Measurements from ENCODE around the gene ASTN2. TPM values are rescaled to one million over a fixed set of nuclear protein-coding genes. Genes with fewer than 3 reads are reported as not detected.

Gene ASTN2
- polyA plus RNA-seq, 1 donor from 2014 or later: 6.8 TPM

DNA sequence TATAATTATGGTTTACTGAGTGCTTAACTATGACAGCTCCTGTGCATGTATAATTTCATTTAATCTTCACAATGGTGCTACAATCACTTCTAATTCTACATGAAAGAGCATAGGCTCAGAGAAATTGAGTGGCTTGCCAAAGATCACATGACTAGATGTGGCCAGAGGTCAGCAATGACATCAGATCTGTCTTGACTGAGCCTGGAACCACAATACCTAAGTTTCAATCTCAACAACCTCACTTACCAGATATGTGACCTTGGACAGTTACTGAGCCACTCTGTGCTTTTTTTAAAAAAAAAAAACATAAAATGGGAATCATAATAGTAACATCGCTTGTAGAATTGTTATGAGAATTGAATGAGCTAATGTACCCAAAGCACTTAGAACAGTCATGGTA, 597.1 kb downstream of the ASTN2 start:
- Histone ChIP-seq H4K20me1 (ENCODE audit: insufficient read depth) (no peaks in the 10 kb centered on the region), H3K4me3 (ENCODE audit: low read length) (no peak overlapping the region), H3F3A (ENCODE audit: insufficient read depth, low read length, poor library complexity, severe bottlenecking) (no peaks in the 10 kb centered on the region), H3K79me2 (replicated peaks; ENCODE audit: insufficient read depth, low read length) (no peaks in the 10 kb centered on the region), H3K27me3 (ENCODE audit: insufficient read depth, low read depth, low read length) (no peaks in the 10 kb centered on the region), H3K27ac (ENCODE audit: low read length) (no peak overlapping the region), H3K9ac (ENCODE audit: low read length) (no peak overlapping the region), H3K9me2 (ENCODE audit: insufficient read depth, low read length) (no peaks in the 10 kb centered on the region), H3K9me3 (ENCODE audit: low read length) (no peaks in the 10 kb centered on the region), H3K4me2 (ENCODE audit: low read length) (no peak overlapping the region), H2AFZ (ENCODE audit: low read depth, low read length) (no peak overlapping the region), H3K36me3 (ENCODE audit: insufficient read depth, low read length) (no peaks in the 10 kb centered on the region)
- TF ChIP-seq EZH2 (IDR thresholded peaks at IDR 0.05; ENCODE audit: borderline replicate concordance, insufficient read depth, low read length, poor library complexity, severe bottlenecking): no peak
- no peak for TF ChIP-seq EP300 (conservative IDR thresholded peaks at IDR 0.05; ENCODE audit: poor library complexity, severe bottlenecking)

DNA sequence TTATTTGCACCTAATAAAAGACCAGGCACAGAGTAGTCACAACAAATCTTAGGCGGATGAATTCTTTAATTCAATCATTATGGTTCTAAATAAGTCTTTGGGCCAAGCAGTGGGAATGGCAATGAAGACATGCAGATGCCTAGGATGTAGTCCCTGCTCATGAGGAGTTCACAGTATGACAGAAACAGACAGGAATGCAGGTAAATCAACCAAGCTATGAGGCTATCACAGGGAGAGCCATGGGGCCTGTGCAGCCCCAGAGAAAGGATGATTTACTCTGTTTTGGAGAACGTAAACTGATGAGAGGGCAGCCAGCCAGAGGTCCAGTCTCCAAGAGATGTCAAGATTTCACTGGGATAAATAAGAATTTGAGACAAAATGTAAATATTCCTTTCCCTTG, 598.4 kb downstream of the ASTN2 start:
- Histone ChIP-seq H3K9me2 (ENCODE audit: insufficient read depth, low read length) (no peaks in the 10 kb centered on the region), H3K9me3 (ENCODE audit: low read length) (no peaks in the 10 kb centered on the region), H3K9ac (ENCODE audit: low read length) (no peak overlapping the region), H4K20me1 (ENCODE audit: insufficient read depth) (no peaks in the 10 kb centered on the region), H3F3A (ENCODE audit: insufficient read depth, low read length, poor library complexity, severe bottlenecking) (no peaks in the 10 kb centered on the region), H3K27me3 (ENCODE audit: insufficient read depth, low read depth, low read length) (no peaks in the 10 kb centered on the region), H3K79me2 (replicated peaks; ENCODE audit: insufficient read depth, low read length) (no peaks in the 10 kb centered on the region), H3K4me2 (ENCODE audit: low read length) (no peak overlapping the region), H3K4me3 (ENCODE audit: low read length) (no peak overlapping the region), H2AFZ (ENCODE audit: low read depth, low read length) (no peak overlapping the region), H3K36me3 (ENCODE audit: insufficient read depth, low read length) (no peaks in the 10 kb centered on the region), H3K27ac (ENCODE audit: low read length) (no peak overlapping the region)
- TF ChIP-seq RAD21 (conservative IDR thresholded peaks at IDR 0.05): no peak
- no peak for TF ChIP-seq EP300 (conservative IDR thresholded peaks at IDR 0.05; ENCODE audit: poor library complexity, severe bottlenecking)
- TF ChIP-seq, protein P1, sequence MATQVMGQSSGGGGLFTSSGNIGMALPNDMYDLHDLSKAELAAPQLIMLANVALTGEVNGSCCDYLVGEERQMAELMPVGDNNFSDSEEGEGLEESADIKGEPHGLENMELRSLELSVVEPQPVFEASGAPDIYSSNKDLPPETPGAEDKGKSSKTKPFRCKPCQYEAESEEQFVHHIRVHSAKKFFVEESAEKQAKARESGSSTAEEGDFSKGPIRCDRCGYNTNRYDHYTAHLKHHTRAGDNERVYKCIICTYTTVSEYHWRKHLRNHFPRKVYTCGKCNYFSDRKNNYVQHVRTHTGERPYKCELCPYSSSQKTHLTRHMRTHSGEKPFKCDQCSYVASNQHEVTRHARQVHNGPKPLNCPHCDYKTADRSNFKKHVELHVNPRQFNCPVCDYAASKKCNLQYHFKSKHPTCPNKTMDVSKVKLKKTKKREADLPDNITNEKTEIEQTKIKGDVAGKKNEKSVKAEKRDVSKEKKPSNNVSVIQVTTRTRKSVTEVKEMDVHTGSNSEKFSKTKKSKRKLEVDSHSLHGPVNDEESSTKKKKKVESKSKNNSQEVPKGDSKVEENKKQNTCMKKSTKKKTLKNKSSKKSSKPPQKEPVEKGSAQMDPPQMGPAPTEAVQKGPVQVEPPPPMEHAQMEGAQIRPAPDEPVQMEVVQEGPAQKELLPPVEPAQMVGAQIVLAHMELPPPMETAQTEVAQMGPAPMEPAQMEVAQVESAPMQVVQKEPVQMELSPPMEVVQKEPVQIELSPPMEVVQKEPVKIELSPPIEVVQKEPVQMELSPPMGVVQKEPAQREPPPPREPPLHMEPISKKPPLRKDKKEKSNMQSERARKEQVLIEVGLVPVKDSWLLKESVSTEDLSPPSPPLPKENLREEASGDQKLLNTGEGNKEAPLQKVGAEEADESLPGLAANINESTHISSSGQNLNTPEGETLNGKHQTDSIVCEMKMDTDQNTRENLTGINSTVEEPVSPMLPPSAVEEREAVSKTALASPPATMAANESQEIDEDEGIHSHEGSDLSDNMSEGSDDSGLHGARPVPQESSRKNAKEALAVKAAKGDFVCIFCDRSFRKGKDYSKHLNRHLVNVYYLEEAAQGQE (IDR thresholded peaks at IDR 0.05; ENCODE audit: borderline replicate concordance): no peak
- TF ChIP-seq, protein P2, sequence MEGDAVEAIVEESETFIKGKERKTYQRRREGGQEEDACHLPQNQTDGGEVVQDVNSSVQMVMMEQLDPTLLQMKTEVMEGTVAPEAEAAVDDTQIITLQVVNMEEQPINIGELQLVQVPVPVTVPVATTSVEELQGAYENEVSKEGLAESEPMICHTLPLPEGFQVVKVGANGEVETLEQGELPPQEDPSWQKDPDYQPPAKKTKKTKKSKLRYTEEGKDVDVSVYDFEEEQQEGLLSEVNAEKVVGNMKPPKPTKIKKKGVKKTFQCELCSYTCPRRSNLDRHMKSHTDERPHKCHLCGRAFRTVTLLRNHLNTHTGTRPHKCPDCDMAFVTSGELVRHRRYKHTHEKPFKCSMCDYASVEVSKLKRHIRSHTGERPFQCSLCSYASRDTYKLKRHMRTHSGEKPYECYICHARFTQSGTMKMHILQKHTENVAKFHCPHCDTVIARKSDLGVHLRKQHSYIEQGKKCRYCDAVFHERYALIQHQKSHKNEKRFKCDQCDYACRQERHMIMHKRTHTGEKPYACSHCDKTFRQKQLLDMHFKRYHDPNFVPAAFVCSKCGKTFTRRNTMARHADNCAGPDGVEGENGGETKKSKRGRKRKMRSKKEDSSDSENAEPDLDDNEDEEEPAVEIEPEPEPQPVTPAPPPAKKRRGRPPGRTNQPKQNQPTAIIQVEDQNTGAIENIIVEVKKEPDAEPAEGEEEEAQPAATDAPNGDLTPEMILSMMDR (IDR thresholded peaks at IDR 0.05; ENCODE audit: poor library complexity, severe bottlenecking): no peak
- TF ChIP-seq TAF1 (IDR thresholded peaks at IDR 0.05; ENCODE audit: low read depth): no peak
- no peak for TF ChIP-seq SMC3 (conservative IDR thresholded peaks at IDR 0.05; ENCODE audit: poor library complexity)
- no peak for TF ChIP-seq EZH2 (IDR thresholded peaks at IDR 0.05; ENCODE audit: borderline replicate concordance, insufficient read depth, low read length, poor library complexity, severe bottlenecking)
- TF ChIP-seq POLR2AphosphoS5 (IDR thresholded peaks at IDR 0.05): no peak
- TF ChIP-seq MXI1 (conservative IDR thresholded peaks at IDR 0.05; ENCODE audit: poor library complexity, severe bottlenecking): no peak

DNA sequence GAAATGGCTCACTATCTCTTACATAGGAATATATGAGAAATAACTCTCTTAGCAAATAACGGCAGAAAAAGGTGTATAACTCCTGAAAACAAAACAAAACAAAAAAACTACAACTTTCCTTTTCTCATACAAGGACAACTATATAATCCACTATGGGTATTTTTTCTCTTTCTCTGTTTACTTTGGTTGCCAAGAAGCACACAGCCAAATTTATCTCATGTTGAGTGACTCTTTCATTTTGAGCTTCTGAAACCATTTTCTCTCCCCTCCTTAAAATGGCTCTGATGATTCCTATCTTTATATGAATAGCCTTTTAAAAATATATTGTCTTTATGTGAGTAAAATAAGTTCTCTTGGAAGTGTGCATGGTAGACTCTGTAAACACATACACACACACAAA, 599.0 kb downstream of the ASTN2 start:
- Histone ChIP-seq H3K79me2 (replicated peaks; ENCODE audit: insufficient read depth, low read length) (no peaks in the 10 kb centered on the region), H3K9me2 (ENCODE audit: insufficient read depth, low read length) (no peaks in the 10 kb centered on the region), H4K20me1 (ENCODE audit: insufficient read depth) (no peaks in the 10 kb centered on the region), H3K4me3 (ENCODE audit: low read length) (no peak overlapping the region), H3K9ac (ENCODE audit: low read length) (no peak overlapping the region), H3K9me3 (ENCODE audit: low read length) (no peaks in the 10 kb centered on the region), H3K4me2 (ENCODE audit: low read length) (no peak overlapping the region), H3K27me3 (ENCODE audit: insufficient read depth, low read depth, low read length) (no peaks in the 10 kb centered on the region), H2AFZ (ENCODE audit: low read depth, low read length) (no peak overlapping the region), H3K36me3 (ENCODE audit: insufficient read depth, low read length) (no peaks in the 10 kb centered on the region), H3K27ac (ENCODE audit: low read length) (no peak overlapping the region), H3F3A (ENCODE audit: insufficient read depth, low read length, poor library complexity, severe bottlenecking) (no peaks in the 10 kb centered on the region)
- TF ChIP-seq POLR2AphosphoS5 (IDR thresholded peaks at IDR 0.05) (no peak), SMC3 (conservative IDR thresholded peaks at IDR 0.05; ENCODE audit: poor library complexity) (no peak), RAD21 (conservative IDR thresholded peaks at IDR 0.05) (no peak), TAF1 (IDR thresholded peaks at IDR 0.05; ENCODE audit: low read depth) (no peak), MXI1 (conservative IDR thresholded peaks at IDR 0.05; ENCODE audit: poor library complexity, severe bottlenecking) (no peak), EZH2 (IDR thresholded peaks at IDR 0.05; ENCODE audit: borderline replicate concordance, insufficient read depth, low read length, poor library complexity, severe bottlenecking) (no peak), EP300 (conservative IDR thresholded peaks at IDR 0.05; ENCODE audit: poor library complexity, severe bottlenecking) (no peak)
- TF ChIP-seq, protein P2 (IDR thresholded peaks at IDR 0.05; ENCODE audit: poor library complexity, severe bottlenecking): no peak
- TF ChIP-seq, protein P1 (IDR thresholded peaks at IDR 0.05; ENCODE audit: borderline replicate concordance): no peak
